GM19043 (cell line): ENCODE results near the gene IQCB1.
"Not testable (repeated sequence)": the region's sequence is repeated elsewhere in the genome, so short reads cannot be mapped to it uniquely, and the experiment has no call there.

ENCODE experiments used
- ATAC-seq: cut with Tn5 transposase; IDR thresholded peaks from one replicate; pipeline ENCODE4 v1.9.1; 2021; ENCODE audit warnings: low read depth; ENCODE audit not compliant: unreplicated experiment

Gene IQCB1

GRCh38 chr3:121834671-121835464 lies at the start of gene IQCB1, which contains the start of gene EAF2:
IQCB1 (minus strand) TSS chr3:121835060; CDS start chr3:121828960, 6,100 bp downstream.
EAF2 (plus strand) TSS chr3:121835209; CDS start chr3:121835286, 77 bp downstream.
- peak; percentile 96 for ATAC-seq

- ATAC-seq = no peak
Observed at GRCh38 chr3:121883507-121883906, 48.6 kb upstream of the IQCB1 start.

GRCh38 chr3:121878411-121878810 lies 43.6 kb upstream of the IQCB1 start:
- ATAC-seq = no peak

GRCh38 chr3:121871430-121871829 lies 36.6 kb upstream of the IQCB1 start:
- ATAC-seq = no peak

GRCh38 chr3:121870717-121871116 lies 35.9 kb upstream of the IQCB1 start:
- ATAC-seq = no peak

GRCh38 chr3:121869736-121870135 lies 34.9 kb upstream of the IQCB1 start:
- ATAC-seq = no peak

GRCh38 chr3:121863801-121864200 lies 28.9 kb upstream of the IQCB1 start:
- no peak for ATAC-seq

GRCh38 chr3:121863247-121863646 lies 28.4 kb upstream of the IQCB1 start:
- ATAC-seq = not testable (repeated sequence)

GRCh38 chr3:121857778-121858177 lies 22.9 kb upstream of the IQCB1 start:
- ATAC-seq = not testable (repeated sequence)

GRCh38 chr3:121855555-121855954 lies 20.7 kb upstream of the IQCB1 start:
- ATAC-seq = no peak

GRCh38 chr3:121852256-121852655 lies 17.4 kb upstream of the IQCB1 start:
- ATAC-seq = no peak

- no peak for ATAC-seq
Observed at GRCh38 chr3:121844892-121845291, 10.0 kb upstream of the IQCB1 start.

- ATAC-seq = no peak
Observed at GRCh38 chr3:121839962-121840361, 5.1 kb upstream of the IQCB1 start.

- ATAC-seq = no peak
Observed at GRCh38 chr3:121836481-121836880, 1.6 kb upstream of the IQCB1 start.

GRCh38 chr3:121836064-121836463 lies 1.2 kb upstream of the IQCB1 start:
- ATAC-seq = no peak

GRCh38 chr3:121835465-121835801 lies 573 bp upstream of the IQCB1 start:
- ATAC-seq = peak; percentile 5

GRCh38 chr3:121834157-121834670 lies 646 bp downstream of the IQCB1 start:
- ATAC-seq = no peak

- ATAC-seq = no peak
Observed at GRCh38 chr3:121822973-121823372, 11.9 kb downstream of the IQCB1 start.

GRCh38 chr3:121821421-121822199 lies 13.2 kb downstream of the IQCB1 start:
- no peak for ATAC-seq

- no peak for ATAC-seq
Observed at GRCh38 chr3:121819236-121819635, 15.6 kb downstream of the IQCB1 start.

- no peak for ATAC-seq
Observed at GRCh38 chr3:121818578-121818977, 16.3 kb downstream of the IQCB1 start.
